Brain microvascular endothelial cell (primary cell): Measurements from ENCODE around the gene SCAI.
"Not testable (repeated sequence)": the region's sequence is repeated elsewhere in the genome, so short reads cannot be mapped to it uniquely, and the experiment has no call there.

Experiments
- DNase-seq: peaks from one replicate; pipeline ENCODE4 v3.0.0-alpha.2; 2020
- H3K27ac ChIP-seq: fragments of 250-450 bp; sonication (Bioruptor Pico); 2 replicates; pipeline ENCODE4 v1.5.1; 2020; ENCODE audit warnings: mild to moderate bottlenecking, moderate library complexity
- H3K27me3 ChIP-seq: fragments of 250-450 bp; sonication (Bioruptor Pico); replicated peaks from 2 replicates; pipeline ENCODE4 v1.5.1; 2020; ENCODE audit warnings: mild to moderate bottlenecking
- H3K36me3 ChIP-seq: fragments of 250-450 bp; sonication (Bioruptor Pico); replicated peaks from 2 replicates; pipeline ENCODE4 v1.5.1; 2020; ENCODE audit warnings: mild to moderate bottlenecking
- H3K4me3 ChIP-seq: 2 replicates; pipeline ENCODE4 v1.5.1; 2011; ENCODE audit warnings: low read depth, mild to moderate bottlenecking, control low read depth, low read length, moderate library complexity
- in situ Hi-C: cut with HindIII; loops from 2 replicates; pipeline ENCODE4 v1.10.0; 2017; ENCODE audit warnings: low sequenced_read_pairs, low pct_ligation_motif_present
- TF ChIP-seq, protein P1 (sequence below): IDR thresholded peaks from 2 replicates; pipeline ENCODE4 v1.5.1; 2011; ENCODE audit warnings: low read depth, mild to moderate bottlenecking, moderate library complexity, low read length, control low read depth, inconsistent platforms; ENCODE audit errors: missing control alignments

Gene SCAI

DNA sequence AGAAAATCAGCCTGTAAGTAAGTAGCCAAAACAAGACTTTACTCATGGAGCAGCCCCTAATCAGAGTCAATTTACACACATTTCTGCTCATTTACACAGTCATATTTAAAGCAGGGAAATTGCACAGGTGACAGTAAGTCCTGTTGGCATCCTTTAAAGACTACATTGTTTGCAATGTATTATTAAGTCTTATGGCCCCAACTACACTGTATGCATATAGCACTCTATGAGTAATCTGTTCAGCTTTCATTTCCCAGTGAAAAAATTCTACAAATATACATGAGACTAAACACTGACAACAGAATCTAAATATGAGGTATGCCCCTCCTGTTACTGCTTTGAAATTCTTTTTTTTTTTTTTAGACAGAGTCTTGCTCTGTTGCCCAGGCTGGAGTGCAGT, 26.6 kb upstream of the SCAI start:
- Histone ChIP-seq H3K27me3 (no peaks in the 10 kb centered on the region), H3K36me3 (no peaks in the 10 kb centered on the region), H3K27ac (no peak overlapping the region), H3K4me3 (no peak overlapping the region)
- in situ Hi-C loops, result no loop called here
- no peak for DNase-seq
- TF ChIP-seq, protein P1, sequence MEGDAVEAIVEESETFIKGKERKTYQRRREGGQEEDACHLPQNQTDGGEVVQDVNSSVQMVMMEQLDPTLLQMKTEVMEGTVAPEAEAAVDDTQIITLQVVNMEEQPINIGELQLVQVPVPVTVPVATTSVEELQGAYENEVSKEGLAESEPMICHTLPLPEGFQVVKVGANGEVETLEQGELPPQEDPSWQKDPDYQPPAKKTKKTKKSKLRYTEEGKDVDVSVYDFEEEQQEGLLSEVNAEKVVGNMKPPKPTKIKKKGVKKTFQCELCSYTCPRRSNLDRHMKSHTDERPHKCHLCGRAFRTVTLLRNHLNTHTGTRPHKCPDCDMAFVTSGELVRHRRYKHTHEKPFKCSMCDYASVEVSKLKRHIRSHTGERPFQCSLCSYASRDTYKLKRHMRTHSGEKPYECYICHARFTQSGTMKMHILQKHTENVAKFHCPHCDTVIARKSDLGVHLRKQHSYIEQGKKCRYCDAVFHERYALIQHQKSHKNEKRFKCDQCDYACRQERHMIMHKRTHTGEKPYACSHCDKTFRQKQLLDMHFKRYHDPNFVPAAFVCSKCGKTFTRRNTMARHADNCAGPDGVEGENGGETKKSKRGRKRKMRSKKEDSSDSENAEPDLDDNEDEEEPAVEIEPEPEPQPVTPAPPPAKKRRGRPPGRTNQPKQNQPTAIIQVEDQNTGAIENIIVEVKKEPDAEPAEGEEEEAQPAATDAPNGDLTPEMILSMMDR, result no peak

DNA sequence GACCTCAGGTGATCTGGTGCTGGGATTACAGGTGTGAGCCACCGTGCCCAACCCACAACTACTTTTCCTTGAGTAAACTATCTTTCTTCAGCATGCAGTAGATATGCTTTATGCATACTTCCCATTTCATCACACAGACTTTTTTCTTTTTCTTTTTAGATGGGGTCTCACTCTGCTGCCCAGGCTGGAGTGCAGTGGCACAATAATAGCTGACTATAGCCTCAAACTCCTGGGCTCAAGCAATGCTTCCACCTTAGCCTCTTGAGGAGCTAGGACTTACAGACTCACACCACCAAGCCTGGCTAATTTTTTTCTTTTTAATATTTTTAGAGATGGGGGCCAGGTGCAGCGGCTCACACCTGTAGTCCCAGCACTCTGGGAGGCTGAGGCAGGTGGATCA, 23.4 kb upstream of the SCAI start:
- H3K36me3 ChIP-seq, result no peaks in the 10 kb centered on the region
- TF ChIP-seq, protein P1, result no peak
- in situ Hi-C loops, result no loop called here
- no peak overlapping the region for H3K4me3 ChIP-seq
- H3K27me3 ChIP-seq, result no peaks in the 10 kb centered on the region
- DNase-seq, result no peak
- H3K27ac ChIP-seq, result no peak overlapping the region

DNA sequence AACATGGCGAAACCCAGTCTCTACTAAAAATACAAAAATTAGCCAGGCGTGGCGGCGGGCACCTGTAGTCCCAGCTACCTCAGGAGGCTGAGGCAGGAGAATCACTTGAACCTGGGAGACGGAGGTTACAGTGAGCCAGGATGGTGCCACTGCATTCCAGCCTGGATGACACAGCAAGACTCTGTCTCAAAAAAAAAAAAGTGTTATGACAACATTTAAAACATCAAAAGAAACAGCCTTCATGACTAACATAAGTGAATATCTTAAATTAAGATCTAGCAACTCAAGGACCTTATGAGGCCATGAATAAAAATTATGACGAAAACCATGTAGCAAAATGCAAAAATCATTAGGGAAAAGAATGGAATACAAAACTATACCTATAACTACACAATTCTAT, 19.6 kb upstream of the SCAI start:
- H3K27ac ChIP-seq, H3K4me3 ChIP-seq, H3K36me3 ChIP-seq, DNase-seq, in situ Hi-C loops, H3K27me3 ChIP-seq: not testable (repeated sequence)

DNA sequence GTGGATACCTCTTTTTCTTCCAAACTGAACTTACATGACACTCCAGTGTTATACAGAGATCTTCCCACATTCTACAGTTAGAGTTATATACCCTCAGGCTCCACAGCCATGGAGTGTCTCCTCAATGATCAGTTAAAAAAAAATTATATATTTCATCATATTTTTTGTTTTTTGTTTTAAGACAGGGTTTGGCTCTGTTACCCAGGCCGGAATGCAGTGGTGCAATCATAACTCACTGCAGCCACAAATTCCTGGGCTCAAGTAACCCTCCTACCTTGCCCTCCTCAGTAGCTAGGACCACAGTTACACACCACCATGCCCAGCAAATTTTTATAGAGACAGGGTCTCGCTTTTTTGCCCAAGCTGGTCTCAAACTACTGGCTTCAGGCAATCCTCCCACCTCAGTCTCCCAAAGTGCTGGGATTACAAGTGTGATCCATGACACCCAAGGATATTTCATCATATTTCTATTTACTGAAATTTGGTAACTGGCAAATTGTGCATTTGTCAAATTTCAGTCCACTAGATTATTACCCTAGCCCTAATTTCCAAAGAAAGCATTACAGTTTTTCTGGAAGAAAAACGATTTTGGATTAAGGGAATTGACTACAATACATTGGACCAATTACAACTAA, 18.1 kb upstream of the SCAI start:
- Histone ChIP-seq H3K4me3 (no peak overlapping the region), H3K36me3 (no peaks in the 10 kb centered on the region), H3K27me3 (no peaks in the 10 kb centered on the region), H3K27ac (no peak overlapping the region)
- TF ChIP-seq, protein P1, result no peak
- DNase-seq, result no peak
- in situ Hi-C loops, result no loop called here

DNA sequence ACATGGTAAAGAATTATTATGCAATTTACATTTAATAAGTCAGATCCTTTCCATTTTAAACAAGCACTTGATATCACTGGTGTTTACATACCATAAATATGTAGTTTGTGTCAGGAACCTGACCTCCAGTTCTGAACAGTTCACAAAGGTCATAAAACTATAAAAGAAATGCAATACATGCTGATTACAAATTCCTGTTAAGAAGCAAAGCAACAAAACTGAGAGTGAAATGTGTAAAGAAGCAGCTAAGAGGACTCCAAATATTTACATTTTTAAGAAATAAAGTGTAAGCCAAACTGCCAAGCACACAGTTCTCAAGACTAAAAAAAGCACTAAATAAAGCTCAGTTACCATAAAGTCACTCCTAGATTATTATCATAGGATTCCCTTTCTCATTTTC, 17.4 kb upstream of the SCAI start:
- H3K27ac ChIP-seq, result no peak overlapping the region
- H3K4me3 ChIP-seq, result no peak overlapping the region
- no peaks in the 10 kb centered on the region for H3K27me3 ChIP-seq
- DNase-seq, result no peak
- no peaks in the 10 kb centered on the region for H3K36me3 ChIP-seq
- TF ChIP-seq, protein P1, result no peak
- in situ Hi-C loops, result no loop called here

DNA sequence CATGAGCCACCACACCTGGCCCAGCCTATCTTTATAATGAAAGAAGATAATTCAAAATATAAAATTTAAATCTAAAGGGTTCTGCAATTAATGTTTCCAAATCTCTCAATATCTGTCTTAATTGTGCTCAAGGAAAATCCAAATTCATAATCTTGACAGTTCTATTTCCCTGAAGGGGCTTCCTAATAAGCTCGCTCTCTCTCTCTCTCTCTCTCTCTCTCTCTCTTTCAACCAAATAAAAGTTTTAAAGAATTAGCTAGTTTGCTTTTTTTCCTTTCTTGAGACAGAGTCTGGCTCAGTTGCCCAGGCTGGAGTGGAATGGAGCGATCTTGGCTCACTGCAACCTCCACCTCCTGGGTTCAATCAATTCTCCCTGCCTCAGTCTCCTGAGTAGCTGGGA, 13.2 kb upstream of the SCAI start:
- Histone ChIP-seq H3K36me3 (peaks cover 17% of the 10 kb centered on the region), H3K27me3 (no peaks in the 10 kb centered on the region), H3K27ac (no peak overlapping the region), H3K4me3 (no peak overlapping the region)
- DNase-seq, result no peak
- in situ Hi-C loops, result no loop called here
- TF ChIP-seq, protein P1, result no peak
